Activated CD4-positive, CD25-positive, alpha-beta regulatory T cell (primary cell): ENCODE data around the gene TIPIN.
"Not testable (repeated sequence)": the region's sequence is repeated elsewhere in the genome, so short reads cannot be mapped to it uniquely, and the experiment has no call there.

Experiments used
- DNase-seq, 4 experiments: peaks; one replicate each; lab custom pipeline; 2025; lab: John Stamatoyannopoulos, UW

TIPIN gene

GRCh38 chr15:66381376-66381775, 24.9 kb upstream of the TIPIN start:
- not testable (repeated sequence) for DNase-seq

- no peak for DNase-seq
Observed at GRCh38 chr15:66378814-66379430, 22.4 kb upstream of the TIPIN start.

- no peak for DNase-seq
Observed at GRCh38 chr15:66374179-66374578, 17.7 kb upstream of the TIPIN start.

- no peak for DNase-seq
Observed at GRCh38 chr15:66369773-66370651, 13.5 kb upstream of the TIPIN start.

- DNase-seq = no peak
Observed at GRCh38 chr15:66364944-66365528, 8.6 kb upstream of the TIPIN start.

- no peak for DNase-seq
Observed at GRCh38 chr15:66362776-66363175, 6.3 kb upstream of the TIPIN start.

GRCh38 chr15:66361745-66362460, 5.4 kb upstream of the TIPIN start:
- not testable (repeated sequence) for DNase-seq

- DNase-seq = no peak
Observed at GRCh38 chr15:66359740-66360139, 3.3 kb upstream of the TIPIN start.

GRCh38 chr15:66356077-66356358, 467 bp downstream of the TIPIN start:
- no peak for DNase-seq

GRCh38 chr15:66348530-66348929, 8.0 kb downstream of the TIPIN start:
- DNase-seq = not testable (repeated sequence)

GRCh38 chr15:66328771-66329170, 27.7 kb downstream of the TIPIN start:
- DNase-seq = no peak

GRCh38 chr15:66327736-66328135, 28.7 kb downstream of the TIPIN start:
- DNase-seq = no peak

- DNase-seq = no peak
Observed at GRCh38 chr15:66326051-66326450, 30.4 kb downstream of the TIPIN start.

- DNase-seq = no peak
Observed at GRCh38 chr15:66323312-66323928, 33.1 kb downstream of the TIPIN start.

GRCh38 chr15:66312144-66312543, 44.3 kb downstream of the TIPIN start:
- no peak for DNase-seq

GRCh38 chr15:66310786-66311185, 45.7 kb downstream of the TIPIN start:
- no peak for DNase-seq

- no peak for DNase-seq
Observed at GRCh38 chr15:66309828-66310227, 46.7 kb downstream of the TIPIN start.

- no peak for DNase-seq
Observed at GRCh38 chr15:66308531-66308930, 48.0 kb downstream of the TIPIN start.

GRCh38 chr15:66306381-66306780, 50.1 kb downstream of the TIPIN start:
- DNase-seq = no peak

- DNase-seq = not testable (repeated sequence)
Observed at GRCh38 chr15:66304425-66304824, 52.1 kb downstream of the TIPIN start.

GRCh38 chr15:66302489-66303278, 53.8 kb downstream of the TIPIN start:
- no peak for DNase-seq
